Measurements from ENCODE around the gene FBXW8.

DNA sequence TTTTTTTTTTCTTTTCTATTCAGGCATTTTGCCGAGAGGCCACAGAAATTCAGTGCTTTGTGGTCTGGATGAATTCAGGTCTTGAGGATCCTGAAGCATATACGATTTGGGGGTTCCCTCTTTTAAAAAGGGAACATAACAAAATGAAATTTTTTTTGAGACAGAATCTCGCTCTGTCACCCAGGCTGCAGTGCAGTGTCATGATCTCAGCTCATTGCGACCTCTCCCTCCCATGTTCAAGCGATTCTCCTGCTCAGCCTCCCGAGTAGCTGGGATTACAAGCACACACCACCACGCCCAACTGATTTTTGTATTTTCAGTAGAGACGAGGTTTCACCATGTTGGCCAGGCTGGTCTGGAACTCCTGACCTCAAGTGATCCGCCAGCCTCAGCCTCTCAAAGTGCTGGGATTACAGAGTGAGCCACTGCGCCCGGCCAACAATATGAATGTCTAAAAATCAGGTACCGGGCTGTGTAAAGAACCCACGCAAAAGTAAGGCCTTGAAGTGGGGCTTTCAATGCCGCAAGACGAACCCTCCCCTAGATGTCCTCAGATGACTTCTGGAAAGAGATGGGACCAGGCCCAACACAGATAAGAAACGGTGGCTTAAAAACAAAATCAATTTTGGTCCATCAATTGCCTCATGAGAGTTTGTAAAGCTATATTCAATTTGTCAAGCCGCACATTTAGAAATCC is 158.5 kb downstream of the FBXW8 start:
- TF ChIP-seq, protein P1, sequence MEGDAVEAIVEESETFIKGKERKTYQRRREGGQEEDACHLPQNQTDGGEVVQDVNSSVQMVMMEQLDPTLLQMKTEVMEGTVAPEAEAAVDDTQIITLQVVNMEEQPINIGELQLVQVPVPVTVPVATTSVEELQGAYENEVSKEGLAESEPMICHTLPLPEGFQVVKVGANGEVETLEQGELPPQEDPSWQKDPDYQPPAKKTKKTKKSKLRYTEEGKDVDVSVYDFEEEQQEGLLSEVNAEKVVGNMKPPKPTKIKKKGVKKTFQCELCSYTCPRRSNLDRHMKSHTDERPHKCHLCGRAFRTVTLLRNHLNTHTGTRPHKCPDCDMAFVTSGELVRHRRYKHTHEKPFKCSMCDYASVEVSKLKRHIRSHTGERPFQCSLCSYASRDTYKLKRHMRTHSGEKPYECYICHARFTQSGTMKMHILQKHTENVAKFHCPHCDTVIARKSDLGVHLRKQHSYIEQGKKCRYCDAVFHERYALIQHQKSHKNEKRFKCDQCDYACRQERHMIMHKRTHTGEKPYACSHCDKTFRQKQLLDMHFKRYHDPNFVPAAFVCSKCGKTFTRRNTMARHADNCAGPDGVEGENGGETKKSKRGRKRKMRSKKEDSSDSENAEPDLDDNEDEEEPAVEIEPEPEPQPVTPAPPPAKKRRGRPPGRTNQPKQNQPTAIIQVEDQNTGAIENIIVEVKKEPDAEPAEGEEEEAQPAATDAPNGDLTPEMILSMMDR (IDR thresholded peaks at IDR 0.05) = no peak
- no peak for TF ChIP-seq POLR2A (IDR thresholded peaks at IDR 0.05)

Data from vagina (tissue), 2 donors.